Neural progenitor cell (in vitro differentiated cells): ENCODE data around the gene WWOX. TPM values are rescaled to one million over a fixed set of nuclear protein-coding genes. Genes with fewer than 3 reads are reported as not detected.

Source experiments
- DNase-seq: peaks from one replicate; pipeline ENCODE4 v3.0.0-alpha.2; 2016; ENCODE audit warnings: low spot score
- H2AFZ ChIP-seq: fragments of 200-600 bp; sonication (generic); replicated peaks from 2 replicates; pipeline ENCODE4 v1.6.1; 2016; ENCODE audit warnings: antibody characterized with exemption
- H3F3A ChIP-seq: fragments of 200-600 bp; sonication (generic); 2 replicates; pipeline ENCODE4 v1.6.1; 2016; ENCODE audit warnings: antibody characterized with exemption, low read depth
- H3K27ac ChIP-seq: fragments of 200-600 bp; sonication (generic); 2 replicates; pipeline ENCODE4 v1.5.1; 2016; ENCODE audit warnings: mild to moderate bottlenecking
- H3K27me3 ChIP-seq: fragments of 200-600 bp; sonication (generic); 2 replicates; pipeline ENCODE4 v1.6.1; 2016; ENCODE audit warnings: mild to moderate bottlenecking, moderate library complexity
- H3K36me3 ChIP-seq: fragments of 200-600 bp; sonication (generic); 2 replicates; pipeline ENCODE4 v1.5.1; 2016
- H3K4me1 ChIP-seq: fragments of 200-600 bp; sonication (generic); 2 replicates; pipeline ENCODE4 v1.6.1; 2016; ENCODE audit warnings: mixed run types
- H3K4me2 ChIP-seq: fragments of 200-600 bp; sonication (generic); 2 replicates; pipeline ENCODE4 v1.6.1; 2016
- H3K4me3 ChIP-seq: fragments of 200-600 bp; sonication (generic); 2 replicates; pipeline ENCODE4 v1.5.1; 2016
- H3K79me2 ChIP-seq: fragments of 200-600 bp; sonication (generic); 2 replicates; pipeline ENCODE4 v1.6.1; 2016; ENCODE audit warnings: low read depth
- H3K9ac ChIP-seq: fragments of 200-600 bp; sonication (generic); 2 replicates; pipeline ENCODE4 v1.6.1; 2016
- H3K9me3 ChIP-seq: fragments of 200-600 bp; sonication (generic); 2 replicates; pipeline ENCODE4 v1.5.1; 2016; ENCODE audit warnings: low read depth
- H4K20me1 ChIP-seq: fragments of 200-600 bp; sonication (generic); 2 replicates; pipeline ENCODE4 v1.6.1; 2016; ENCODE audit warnings: low read depth
- H3K27ac Mint-ChIP-seq: 3 replicates; pipeline ENCODE4 v1.8.0; 2021; ENCODE audit warnings: mixed read lengths
- H3K27me3 Mint-ChIP-seq: 2 replicates; pipeline ENCODE4 v1.8.0; 2022; ENCODE audit warnings: low read depth, mild to moderate bottlenecking, inconsistent platforms, moderate library complexity, mixed read lengths; ENCODE audit not compliant: insufficient read depth
- H3K36me3 Mint-ChIP-seq: 3 replicates; pipeline ENCODE4 v1.8.0; 2021; ENCODE audit warnings: mixed read lengths
- H3K4me1 Mint-ChIP-seq: 3 replicates; pipeline ENCODE4 v1.8.0; 2021; ENCODE audit warnings: mixed read lengths
- H3K4me3 Mint-ChIP-seq: 3 replicates; pipeline ENCODE4 v1.8.0; 2021; ENCODE audit warnings: mild to moderate bottlenecking, moderate library complexity, mixed read lengths
- H3K9me3 Mint-ChIP-seq: 3 replicates; pipeline ENCODE4 v1.8.0; 2020; ENCODE audit warnings: mixed read lengths
- CTCF ChIP-seq: fragments of 200-600 bp; sonication (generic); IDR thresholded peaks from 2 replicates; pipeline ENCODE4 v1.5.1; 2017; ENCODE audit warnings: antibody characterized with exemption, mild to moderate bottlenecking
- EZH2 ChIP-seq: fragments of 200-600 bp; sonication (generic); IDR thresholded peaks from 2 replicates; pipeline ENCODE4 v1.6.1; 2017; ENCODE audit warnings: antibody characterized with exemption, mild to moderate bottlenecking, moderate library complexity
- EZH2phosphoT487 ChIP-seq: fragments of 200-600 bp; sonication (generic); IDR thresholded peaks from 2 replicates; pipeline ENCODE4 v1.6.1; 2017; ENCODE audit warnings: antibody characterized with exemption
- total RNA-seq: library from RNA; depleted of rRNA; stranded (reverse); fragments of >200 nt; gene quantifications from 2 replicates; pipeline ENCODE4 v1.2.3, GENCODE V29; 2015; ENCODE audit warnings: low replicate concordance

WWOX gene
- total RNA-seq, 1 donor from 2014 or later = 63.7 TPM

- Mint-ChIP-seq H3K4me3 (no peak overlapping the region), H3K4me1 (peaks cover under 1% of the 10 kb centered on the region), H3K36me3 (no peaks in the 10 kb centered on the region), H3K9me3 (peaks cover 4% of the 10 kb centered on the region), H3K27me3 (peaks cover 5% of the 10 kb centered on the region), H3K27ac (no peak overlapping the region)
- peak; percentile 22 for TF ChIP-seq CTCF
- TF ChIP-seq EZH2phosphoT487 = no peak
- Histone ChIP-seq H4K20me1 (no peaks in the 10 kb centered on the region), H3K36me3 (no peaks in the 10 kb centered on the region), H3K4me1 (peaks cover 2% of the 10 kb centered on the region), H3K9ac (no peak overlapping the region), H3K9me3 (no peaks in the 10 kb centered on the region), H3K27me3 (no peaks in the 10 kb centered on the region), H3K4me2 (no peak overlapping the region), H3K4me3 (no peak overlapping the region), H3K27ac (no peak overlapping the region), H2AFZ (no peak overlapping the region), H3K79me2 (no peaks in the 10 kb centered on the region), H3F3A (no peaks in the 10 kb centered on the region)
- DNase-seq = no peak
These were observed 628.1 kb downstream of the WWOX start for GRCh38 chr16:78727536-78727935.

- no peak for DNase-seq
- H3K36me3 Mint-ChIP-seq = no peaks in the 10 kb centered on the region
- no peaks in the 10 kb centered on the region for H3K36me3 ChIP-seq
- H3K27ac Mint-ChIP-seq = no peak overlapping the region
- H4K20me1 ChIP-seq = no peaks in the 10 kb centered on the region
- peaks cover 7% of the 10 kb centered on the region for H3K4me1 ChIP-seq
- H3K27me3 Mint-ChIP-seq = peaks cover 5% of the 10 kb centered on the region
- H3K27me3 ChIP-seq = no peaks in the 10 kb centered on the region
- H3K4me3 Mint-ChIP-seq = no peak overlapping the region
- no peak overlapping the region for H2AFZ ChIP-seq
- TF ChIP-seq EZH2phosphoT487 (no peak), EZH2 (no peak), CTCF (no peak)
- H3K4me3 ChIP-seq = no peak overlapping the region
- no peaks in the 10 kb centered on the region for H3K79me2 ChIP-seq
- no peak overlapping the region for H3K27ac ChIP-seq
- H3F3A ChIP-seq = no peaks in the 10 kb centered on the region
- H3K9ac ChIP-seq = no peak overlapping the region
- H3K9me3 Mint-ChIP-seq = peaks cover 4% of the 10 kb centered on the region
- no peaks in the 10 kb centered on the region for H3K4me1 Mint-ChIP-seq
- no peaks in the 10 kb centered on the region for H3K9me3 ChIP-seq
- H3K4me2 ChIP-seq = no peak overlapping the region
These were observed 630.2 kb downstream of the WWOX start for GRCh38 chr16:78729687-78730086.

- no peaks in the 10 kb centered on the region for H3K9me3 ChIP-seq
- peaks cover 7% of the 10 kb centered on the region for H3K4me1 ChIP-seq
- no peak overlapping the region for H3K4me2 ChIP-seq
- H2AFZ ChIP-seq = no peak overlapping the region
- Mint-ChIP-seq H3K27me3 (peaks cover 6% of the 10 kb centered on the region), H3K9me3 (peaks cover 2% of the 10 kb centered on the region), H3K4me1 (no peaks in the 10 kb centered on the region), H3K27ac (no peak overlapping the region), H3K4me3 (no peak overlapping the region), H3K36me3 (no peaks in the 10 kb centered on the region)
- H3K4me3 ChIP-seq = no peak overlapping the region
- no peak overlapping the region for H3K27ac ChIP-seq
- H4K20me1 ChIP-seq = no peaks in the 10 kb centered on the region
- no peaks in the 10 kb centered on the region for H3K27me3 ChIP-seq
- H3K9ac ChIP-seq = no peak overlapping the region
- no peaks in the 10 kb centered on the region for H3F3A ChIP-seq
- no peaks in the 10 kb centered on the region for H3K36me3 ChIP-seq
- no peaks in the 10 kb centered on the region for H3K79me2 ChIP-seq
- no peak for DNase-seq
- no peak for TF ChIP-seq EZH2
- TF ChIP-seq EZH2phosphoT487 = no peak
- TF ChIP-seq CTCF = no peak
These were observed 632.3 kb downstream of the WWOX start for GRCh38 chr16:78731785-78732184.

- H3K27me3 Mint-ChIP-seq = peaks cover 4% of the 10 kb centered on the region
- TF ChIP-seq CTCF (no peak), EZH2phosphoT487 (no peak), EZH2 (no peak)
- no peaks in the 10 kb centered on the region for H3K4me1 Mint-ChIP-seq
- H3K9ac ChIP-seq = no peak overlapping the region
- no peaks in the 10 kb centered on the region for H3K9me3 Mint-ChIP-seq
- no peak overlapping the region for H3K4me2 ChIP-seq
- no peak overlapping the region for H3K4me3 Mint-ChIP-seq
- DNase-seq = no peak
- H3K27ac ChIP-seq = no peak overlapping the region
- peaks cover 7% of the 10 kb centered on the region for H3K4me1 ChIP-seq
- no peaks in the 10 kb centered on the region for H3K27me3 ChIP-seq
- H3K36me3 Mint-ChIP-seq = no peaks in the 10 kb centered on the region
- no peaks in the 10 kb centered on the region for H3K79me2 ChIP-seq
- no peaks in the 10 kb centered on the region for H4K20me1 ChIP-seq
- H3K36me3 ChIP-seq = no peaks in the 10 kb centered on the region
- H3K4me3 ChIP-seq = no peak overlapping the region
- H3K9me3 ChIP-seq = no peaks in the 10 kb centered on the region
- H3K27ac Mint-ChIP-seq = no peak overlapping the region
- H2AFZ ChIP-seq = no peak overlapping the region
- H3F3A ChIP-seq = no peaks in the 10 kb centered on the region
These were observed 633.2 kb downstream of the WWOX start for GRCh38 chr16:78732696-78733095.
